LNCaP clone FGC (cell line): Measurements from ENCODE around the gene TMEM184A.
A peak's percentile ranks its signal among the peaks of the same experiment; 100 is the strongest.

Experiments
- DNase-seq: peaks from one replicate; pipeline ENCODE4 v3.0.0-alpha.2; 2011; ENCODE audit warnings: low read depth
- H3K4me3 ChIP-seq: 2 replicates; pipeline ENCODE4 v1.5.1; 2011; ENCODE audit warnings: mild to moderate bottlenecking, low read depth, low read length, control low read depth
- TF ChIP-seq, protein P1 (sequence below): IDR thresholded peaks from 2 replicates; pipeline ENCODE4 v1.5.1; 2012; ENCODE audit warnings: mild to moderate bottlenecking; ENCODE audit not compliant: control insufficient read depth, insufficient read depth; ENCODE audit errors: extremely low read depth

TMEM184A gene

DNA sequence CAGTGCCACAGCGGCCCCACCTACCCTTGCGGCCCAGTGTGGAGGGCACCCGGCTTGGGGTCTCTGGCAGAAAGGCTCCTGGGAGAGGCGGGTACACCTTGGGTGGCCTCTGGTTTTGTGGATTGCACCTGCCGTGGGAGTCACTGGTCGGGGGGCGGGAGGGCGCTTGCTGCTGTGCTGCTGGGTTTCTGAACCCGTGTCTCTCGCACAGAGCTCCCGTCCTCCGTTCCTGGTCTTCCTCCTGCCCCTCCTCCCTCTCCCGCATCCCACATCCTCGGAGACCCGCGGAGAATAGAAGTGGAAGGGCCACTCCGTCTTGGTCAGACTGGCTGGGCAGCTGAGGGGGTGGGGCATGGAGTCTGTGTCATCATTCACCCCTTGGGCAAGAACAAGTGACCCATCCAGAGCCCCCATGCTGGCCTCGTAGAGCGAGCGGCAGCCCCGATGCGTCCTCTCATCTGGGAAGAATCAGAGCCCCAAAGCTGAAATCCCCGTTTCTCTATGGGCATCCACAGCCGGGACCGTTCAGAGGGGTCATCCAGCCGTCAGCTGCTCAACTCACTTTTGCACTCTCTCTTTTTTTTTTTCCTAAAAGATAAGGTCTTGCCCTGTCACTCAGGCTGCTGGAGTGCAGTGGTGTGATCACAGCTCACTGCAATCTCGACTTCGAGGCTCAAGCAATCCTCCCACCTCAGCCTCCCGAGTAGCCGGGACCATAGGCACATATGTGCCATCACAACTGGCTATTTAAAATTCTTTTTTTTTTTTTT is 21.5 kb downstream of the TMEM184A start:
- DNase-seq, result no peak
- TF ChIP-seq, protein P1, sequence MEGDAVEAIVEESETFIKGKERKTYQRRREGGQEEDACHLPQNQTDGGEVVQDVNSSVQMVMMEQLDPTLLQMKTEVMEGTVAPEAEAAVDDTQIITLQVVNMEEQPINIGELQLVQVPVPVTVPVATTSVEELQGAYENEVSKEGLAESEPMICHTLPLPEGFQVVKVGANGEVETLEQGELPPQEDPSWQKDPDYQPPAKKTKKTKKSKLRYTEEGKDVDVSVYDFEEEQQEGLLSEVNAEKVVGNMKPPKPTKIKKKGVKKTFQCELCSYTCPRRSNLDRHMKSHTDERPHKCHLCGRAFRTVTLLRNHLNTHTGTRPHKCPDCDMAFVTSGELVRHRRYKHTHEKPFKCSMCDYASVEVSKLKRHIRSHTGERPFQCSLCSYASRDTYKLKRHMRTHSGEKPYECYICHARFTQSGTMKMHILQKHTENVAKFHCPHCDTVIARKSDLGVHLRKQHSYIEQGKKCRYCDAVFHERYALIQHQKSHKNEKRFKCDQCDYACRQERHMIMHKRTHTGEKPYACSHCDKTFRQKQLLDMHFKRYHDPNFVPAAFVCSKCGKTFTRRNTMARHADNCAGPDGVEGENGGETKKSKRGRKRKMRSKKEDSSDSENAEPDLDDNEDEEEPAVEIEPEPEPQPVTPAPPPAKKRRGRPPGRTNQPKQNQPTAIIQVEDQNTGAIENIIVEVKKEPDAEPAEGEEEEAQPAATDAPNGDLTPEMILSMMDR, result no peak
- no peak overlapping the region; the same call in 1 of the 2 replicates for H3K4me3 ChIP-seq

DNA sequence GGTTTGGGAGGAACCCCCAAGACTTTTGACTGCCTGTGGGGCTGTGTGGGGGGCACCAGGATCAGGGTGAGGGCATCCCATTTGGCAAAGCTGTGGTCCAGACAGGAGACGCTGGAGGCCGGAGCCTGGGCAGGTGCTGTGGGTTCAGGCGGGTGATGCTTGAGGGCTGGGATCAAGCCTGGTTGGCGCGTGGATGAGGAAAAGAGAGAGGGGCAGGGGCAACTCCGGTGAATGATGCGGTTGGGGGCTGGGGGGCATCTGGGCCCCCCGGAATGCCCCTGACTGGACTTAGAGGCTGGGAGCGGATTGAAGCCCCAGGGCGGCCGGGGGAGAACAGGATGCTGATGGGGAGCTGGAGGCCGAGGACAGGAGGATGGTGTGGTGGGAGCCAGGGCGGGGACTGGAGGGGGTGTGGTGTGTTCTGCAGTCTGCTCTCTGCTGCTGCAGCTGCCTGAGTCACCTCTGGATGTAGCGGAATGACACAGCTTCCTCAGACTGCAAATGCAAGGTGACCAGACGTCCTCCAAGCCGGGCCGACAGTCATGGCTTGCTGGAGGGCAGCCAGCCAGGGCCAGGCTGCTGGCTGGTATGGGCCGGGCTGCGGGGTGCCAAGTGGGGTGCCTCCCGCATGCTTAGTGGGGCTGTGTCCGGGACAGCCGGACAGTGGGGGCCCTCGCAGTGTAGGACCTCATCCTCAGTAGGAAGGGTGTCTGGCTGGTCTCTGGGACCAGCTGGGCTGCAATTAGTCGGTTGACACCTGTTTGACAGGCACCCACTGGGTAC is 22.3 kb downstream of the TMEM184A start:
- TF ChIP-seq, protein P1, result no peak
- H3K4me3 ChIP-seq, result peak overlapping the region; percentile 76
- DNase-seq, result no peak

DNA sequence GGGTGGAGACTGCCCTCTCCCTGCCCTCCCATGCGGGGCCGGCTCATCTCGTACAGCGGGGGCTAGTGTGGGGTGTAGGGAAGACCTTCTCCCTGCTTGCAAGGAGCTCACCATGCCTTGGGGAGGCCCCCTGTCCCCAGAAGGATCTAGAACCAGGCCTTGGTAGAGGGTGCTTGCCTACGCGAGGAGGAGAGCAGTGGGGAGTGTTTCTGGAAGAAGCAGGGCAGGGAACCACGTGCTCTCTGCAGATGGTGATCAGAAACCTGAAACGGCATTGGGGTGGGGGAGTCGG is 22.8 kb downstream of the TMEM184A start:
- DNase-seq, result no peak
- peak overlapping the region; percentile 76 for H3K4me3 ChIP-seq
- TF ChIP-seq, protein P1, result no peak

DNA sequence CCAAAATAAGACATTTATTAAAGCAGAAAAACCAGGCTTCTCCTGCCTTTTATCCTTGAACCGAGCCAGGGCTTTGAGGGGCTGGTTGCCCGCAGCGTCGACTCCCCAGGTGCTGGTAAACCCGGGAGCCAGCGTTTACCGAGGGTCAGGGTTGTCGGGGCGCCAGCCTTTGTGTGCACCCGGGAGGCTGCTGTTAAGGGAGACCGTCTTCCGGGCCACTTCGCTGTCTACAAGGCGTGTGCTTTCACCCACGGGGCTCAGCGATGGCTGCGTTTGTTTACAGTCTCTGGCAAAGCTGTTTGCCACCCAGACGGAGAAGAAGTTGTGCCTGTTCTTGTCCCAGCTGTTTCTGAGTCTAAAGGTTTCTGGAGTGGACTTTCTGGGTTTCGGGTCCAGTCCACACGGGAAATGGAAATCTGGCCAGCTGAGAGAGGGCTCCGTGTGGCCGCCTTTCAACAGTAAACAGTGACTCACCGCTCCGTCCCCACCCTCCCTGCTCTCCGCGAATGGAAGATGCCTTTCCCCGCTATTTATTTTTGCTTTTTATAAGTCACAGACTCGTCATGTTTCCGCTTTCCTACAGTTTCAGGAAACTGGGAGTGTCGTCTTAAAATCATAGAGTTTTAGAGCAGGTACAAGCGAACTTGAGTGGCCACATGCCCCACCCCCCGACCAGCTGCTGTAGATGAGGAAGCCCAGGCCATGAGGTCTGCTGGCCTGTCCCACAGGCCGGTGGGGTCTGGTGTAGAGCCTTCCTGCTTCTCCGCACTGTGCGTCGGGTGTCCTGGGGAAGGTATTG is 23.4 kb downstream of the TMEM184A start:
- peak overlapping the region; percentile 76 for H3K4me3 ChIP-seq
- TF ChIP-seq, protein P1, result no peak
- peak; percentile 94 for DNase-seq

DNA sequence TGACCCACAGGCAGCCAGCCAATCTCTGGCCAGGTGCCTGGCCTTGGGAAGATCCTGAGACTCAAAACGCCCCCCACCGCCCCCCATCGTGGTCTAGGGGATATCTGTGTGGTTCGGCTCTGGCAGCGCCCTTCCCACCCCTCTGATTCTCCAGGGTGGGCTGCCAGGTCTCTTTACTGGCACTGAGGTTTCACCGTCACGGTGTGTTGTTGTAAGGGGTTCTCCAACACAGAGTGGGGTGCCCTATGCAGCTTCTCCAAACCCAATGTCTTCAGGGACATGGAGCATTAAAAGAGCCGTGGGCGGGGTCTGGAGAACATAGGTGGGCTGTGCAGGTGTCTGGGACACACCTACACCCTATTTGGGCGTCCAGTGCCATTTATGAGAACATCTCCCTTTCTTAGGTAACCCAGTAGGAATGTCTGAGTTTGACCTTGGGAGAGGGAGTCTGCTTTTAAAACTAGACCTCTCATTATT is 24.0 kb downstream of the TMEM184A start:
- TF ChIP-seq, protein P1, result no peak
- peak overlapping the region; percentile 76 for H3K4me3 ChIP-seq
- no peak for DNase-seq

DNA sequence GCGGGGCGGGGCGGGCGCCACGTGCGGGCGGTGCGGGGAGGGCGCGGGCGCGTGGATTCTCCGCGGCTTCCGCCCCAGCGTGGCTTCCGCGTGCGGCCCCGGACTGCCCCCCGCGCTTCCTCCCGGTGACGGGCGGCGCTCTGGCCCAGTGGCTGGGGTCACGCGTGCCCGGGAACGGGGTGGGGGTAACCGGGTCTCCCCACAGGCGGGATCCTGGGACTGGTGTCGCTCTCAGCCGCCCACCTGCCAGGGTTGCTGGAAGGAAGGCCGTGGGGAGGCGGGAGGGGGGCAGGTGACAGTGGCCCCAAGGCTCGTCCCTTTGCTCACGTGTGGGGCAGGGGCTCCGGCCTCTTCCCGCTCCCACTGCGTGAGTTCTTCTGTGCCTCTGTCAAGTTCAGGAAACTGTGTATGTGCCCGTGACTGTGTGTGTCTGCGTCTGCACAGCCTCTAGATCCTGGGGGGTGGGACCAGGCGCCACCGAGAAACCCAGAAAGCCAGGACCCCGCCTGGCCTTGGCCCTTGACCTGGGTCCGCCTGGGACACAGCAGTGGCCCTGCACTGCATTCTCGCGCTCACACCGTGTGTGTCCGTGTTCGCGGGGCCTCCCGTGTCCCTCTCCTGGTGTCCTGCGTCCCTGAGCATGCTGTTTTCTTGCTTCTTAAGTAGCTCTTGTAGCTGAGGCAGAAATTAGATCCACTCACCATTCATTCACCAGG is 24.6 kb downstream of the TMEM184A start:
- H3K4me3 ChIP-seq, result peak overlapping the region; percentile 76
- TF ChIP-seq, protein P1, result no peak
- no peak for DNase-seq
